AG04450 (cell line): Measurements from ENCODE around the gene ARHGAP45. TPM values are rescaled to one million over a fixed set of nuclear protein-coding genes. Genes with fewer than 3 reads are reported as not detected.
A peak's percentile ranks its signal among the peaks of the same experiment; 100 is the strongest.

ENCODE experiments used
- CTCF ChIA-PET: fragments of 300-600, 350-600 bp; formaldehyde crosslinking; extraction: SDS; loops from one replicate; lab custom pipeline; 2022; ENCODE audit warnings: antibody characterized with exemption, inconsistent platforms; lab: Charles Lee
- POLR2A ChIA-PET: fragments of 350-600 bp; formaldehyde crosslinking; extraction: SDS; loops from one replicate; lab custom pipeline; 2021; ENCODE audit warnings: antibody characterized with exemption, inconsistent platforms; lab: Yijun Ruan, JAX
- DNase-seq: peaks from one replicate; pipeline ENCODE4 v3.0.0-alpha.2; 2011; ENCODE audit warnings: low read depth, low spot score
- H3K27ac ChIP-seq: one replicate; pipeline ENCODE4 v1.5.1; 2012; ENCODE audit warnings: low read depth, low read length, control low read depth
- H3K27me3 ChIP-seq: one replicate; pipeline ENCODE4 v1.6.0; 2012; ENCODE audit warnings: low read length; ENCODE audit not compliant: control insufficient read depth, insufficient read depth
- H3K4me3 ChIP-seq: 2 replicates; pipeline ENCODE4 v1.5.1; 2011; ENCODE audit warnings: mild to moderate bottlenecking, low read depth, low read length, control low read depth
- H3K9me3 ChIP-seq: 2 replicates; pipeline ENCODE4 v1.5.1; 2012; ENCODE audit warnings: low read length; ENCODE audit not compliant: control insufficient read depth, insufficient read depth
- CTCF ChIP-seq: IDR thresholded peaks from 2 replicates; pipeline ENCODE4 v1.5.1; 2011; ENCODE audit warnings: low read depth, low read length, control low read depth, inconsistent platforms
- polyA plus RNA-seq: library from polyadenylated mRNA; depleted of rRNA; stranded (reverse); fragments of >200 nt; gene quantifications from 2 replicates; pipeline ENCODE4 v1.2.3, GENCODE V29; 2011; rRNA removed
- small RNA-seq: library from RNA; depleted of rRNA; stranded (forward); fragments of <200 nt; gene quantifications from one replicate; pipeline ENCODE3, GENCODE V24; 2012; ENCODE audit warnings: low read depth; ENCODE audit not compliant: insufficient read length

Gene ARHGAP45
- polyA plus RNA-seq, 1 experiment, result 0.36 TPM

- Histone ChIP-seq H3K27ac (no peak overlapping the region), H3K27me3 (no peaks in the 10 kb centered on the region), H3K4me3 (no peak overlapping the region), H3K9me3 (peaks cover 11% of the 10 kb centered on the region; the same call in 1 of the 2 replicates)
- TF ChIP-seq CTCF, result no peak
- no peak for DNase-seq
- POLR2A ChIA-PET, result no interaction called here
- CTCF ChIA-PET, result interaction anchor here (0.6 kb wide), 1 partner anchor 23 kb away, joined by 3 read pairs; no protein-coding TSS in a partner anchor
Observed at GRCh38 chr19:1136201-1136600, 69.2 kb downstream of the ARHGAP45 start.

Small RNAs within 50 kb of the gene (small RNA-seq; reads per million reads assigned to genes)
- 5.6 reads per million, percentile 54 among the genes with 10 or more reads in this experiment for gene RNU6-2

Other genes with a start within 250 kb of the ARHGAP45 start
- gene PLPPR3, start 245.2 kb upstream of the ARHGAP45 start, polyA plus RNA-seq, result 1.3 and 2.2 TPM in 2 replicates
- gene AZU1, start 239.3 kb upstream of the ARHGAP45 start, polyA plus RNA-seq, result 0.04 TPM in 1 of 2 replicates, not detected in the other
- gene PRTN3, start 226.2 kb upstream of the ARHGAP45 start, polyA plus RNA-seq, result not detected in 2 replicates
- gene ELANE, start 214.9 kb upstream of the ARHGAP45 start, polyA plus RNA-seq, result not detected in 2 replicates
- gene CFD, start 207.5 kb upstream of the ARHGAP45 start, polyA plus RNA-seq, result 0.45 and 1.0 TPM in 2 replicates
- 22.7 and 31.7 TPM in 2 replicates for gene MED16, start 174.0 kb upstream of the ARHGAP45 start, polyA plus RNA-seq
- not detected in 2 replicates for gene RNU6-9, start 173.7 kb upstream of the ARHGAP45 start, polyA plus RNA-seq
- 24.0 and 30.9 TPM in 2 replicates for gene R3HDM4, start 153.9 kb upstream of the ARHGAP45 start, polyA plus RNA-seq
- not detected in 2 replicates for gene KISS1R, start 149.8 kb upstream of the ARHGAP45 start, polyA plus RNA-seq
- 7.6 and 12.2 TPM in 2 replicates for gene ARID3A, start 141.1 kb upstream of the ARHGAP45 start, polyA plus RNA-seq
- 24.5 and 36.3 TPM in 2 replicates for gene WDR18, start 82.8 kb upstream of the ARHGAP45 start, polyA plus RNA-seq
- gene GRIN3B, start 66.7 kb upstream of the ARHGAP45 start, polyA plus RNA-seq, result 0.24 and 0.38 TPM in 2 replicates
- gene TMEM259, start 46.0 kb upstream of the ARHGAP45 start, polyA plus RNA-seq, result 55.8 and 74.0 TPM in 2 replicates
- not detected in 2 replicates for gene RNU6-2, start 45.6 kb upstream of the ARHGAP45 start, polyA plus RNA-seq
- 302 and 362 TPM in 2 replicates for gene CNN2, start 40.6 kb upstream of the ARHGAP45 start, polyA plus RNA-seq
- 1.5 and 1.6 TPM in 2 replicates for gene ABCA7, start 27.1 kb upstream of the ARHGAP45 start, polyA plus RNA-seq
- 140 and 172 TPM in 2 replicates for gene POLR2E, start 28.2 kb downstream of the ARHGAP45 start, polyA plus RNA-seq
- 627 and 865 TPM in 2 replicates for gene GPX4, start 36.8 kb downstream of the ARHGAP45 start, polyA plus RNA-seq
- 9.9 and 14.2 TPM in 2 replicates for gene SBNO2, start 107.1 kb downstream of the ARHGAP45 start, polyA plus RNA-seq
- gene STK11, start 138.6 kb downstream of the ARHGAP45 start, polyA plus RNA-seq, result 24.6 and 26.6 TPM in 2 replicates
- gene CBARP, start 170.8 kb downstream of the ARHGAP45 start, polyA plus RNA-seq, result 1.1 and 1.6 TPM in 2 replicates
- 36.4 and 55.1 TPM in 2 replicates for gene ATP5F1D, start 174.6 kb downstream of the ARHGAP45 start, polyA plus RNA-seq
- 6.6 and 10.6 TPM in 2 replicates for gene MIDN, start 181.4 kb downstream of the ARHGAP45 start, polyA plus RNA-seq
- gene CIRBP, start 202.2 kb downstream of the ARHGAP45 start, polyA plus RNA-seq, result 269 and 274 TPM in 2 replicates
- 16.6 and 29.1 TPM in 2 replicates for gene FAM174C, start 208.4 kb downstream of the ARHGAP45 start, polyA plus RNA-seq
- not detected in 2 replicates for gene EFNA2, start 218.7 kb downstream of the ARHGAP45 start, polyA plus RNA-seq